ENCODE results near the gene CHMP6.
A peak's percentile ranks its signal among the peaks of the same experiment; 100 is the strongest.

The CHMP6 gene

DNA sequence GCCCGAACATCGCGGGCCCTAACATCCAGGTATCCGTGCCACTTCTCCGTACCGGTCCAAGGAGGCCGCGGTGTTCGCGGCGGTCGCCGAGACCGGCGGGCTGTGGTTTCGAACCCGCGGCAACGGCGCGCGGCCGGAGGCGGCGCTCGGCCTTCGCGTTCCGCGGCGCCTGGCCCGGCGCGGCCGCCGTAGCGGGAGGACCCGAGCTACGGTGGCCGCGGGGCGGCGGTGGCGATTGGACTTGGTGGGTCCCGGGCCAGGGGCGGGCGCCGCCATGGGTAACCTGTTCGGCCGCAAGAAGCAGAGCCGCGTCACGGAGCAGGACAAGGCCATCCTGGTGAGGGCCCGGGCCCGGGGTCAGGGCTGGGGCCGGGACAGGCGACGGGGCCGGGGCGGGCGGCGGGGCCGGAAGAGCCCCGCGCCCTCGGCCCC lies at the start of gene CHMP6:
CHMP6 (plus strand) TSS at position 197 of the 432 bp plus-strand sequence; CDS start at position 275, 78 bp downstream.
- DNase-seq = peak; percentile 89

DNA sequence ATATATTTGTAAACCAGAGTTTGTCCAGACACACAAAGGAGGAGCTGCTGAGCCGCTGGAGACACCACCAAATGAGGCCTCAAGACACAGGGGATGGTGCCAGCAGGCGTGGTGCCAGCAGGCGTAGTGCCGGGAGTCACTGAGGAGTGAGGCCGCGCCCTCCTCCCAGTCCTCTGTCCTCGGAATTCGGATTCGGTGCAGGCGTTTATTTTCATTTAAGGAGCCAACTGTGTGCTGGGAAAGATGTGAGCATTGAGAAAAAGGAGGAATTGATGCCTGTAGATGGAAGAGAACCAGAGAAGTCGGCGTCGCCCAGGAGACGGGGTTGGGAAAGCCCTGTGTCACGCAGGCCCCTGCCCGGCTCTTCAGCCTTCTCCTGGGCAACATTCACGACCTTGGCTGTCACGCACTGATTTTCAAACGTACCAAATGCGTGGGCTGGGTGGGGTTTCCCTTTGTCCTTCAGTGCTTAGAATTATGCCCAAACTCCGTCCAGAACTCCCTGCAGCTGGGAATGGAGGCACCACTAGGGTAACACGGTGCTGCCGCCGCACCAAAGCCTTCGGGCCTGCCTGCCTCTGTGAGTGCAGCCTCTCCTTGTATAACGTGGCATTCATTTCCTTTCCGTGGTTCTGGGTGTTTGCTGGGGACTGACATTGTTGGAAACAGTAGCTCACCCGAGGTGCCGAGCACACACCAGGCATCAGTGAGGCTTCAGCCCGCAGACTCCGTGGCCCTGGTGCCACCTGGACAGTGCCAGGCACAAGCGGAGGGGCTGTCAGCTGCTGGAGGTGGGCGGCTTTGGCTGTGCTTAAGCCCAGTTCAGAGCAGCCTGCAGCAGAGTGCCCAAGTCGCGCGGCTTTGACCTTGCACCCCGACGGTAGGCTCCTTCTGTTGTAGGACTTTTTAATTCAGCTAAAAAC lies 49.0 kb upstream of the CHMP6 start:
- DNase-seq = peak; percentile 61

- DNase-seq = no peak
Measured at GRCh38 chr17:80943346-80944145, 48.1 kb upstream of the CHMP6 start.

DNA sequence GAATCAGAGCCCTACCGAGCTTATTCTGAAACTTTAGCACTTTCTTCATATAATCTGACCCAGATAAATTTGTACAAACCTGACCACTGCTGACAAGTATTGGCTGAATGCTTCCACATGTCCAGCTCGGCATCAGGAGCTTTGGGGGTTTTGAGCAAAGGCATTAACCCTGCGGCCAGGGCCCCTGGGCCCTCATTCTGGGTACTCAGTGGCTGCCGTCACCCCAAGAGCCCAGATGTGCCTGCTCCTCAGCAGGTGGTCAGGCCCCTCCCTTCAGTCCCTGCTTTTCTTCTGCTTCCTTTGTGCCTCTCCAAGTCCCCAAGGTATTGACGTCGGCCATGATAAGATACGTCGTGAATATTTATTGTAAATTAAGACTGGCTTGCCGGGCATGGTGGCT lies 47.3 kb upstream of the CHMP6 start:
- no peak for DNase-seq

- DNase-seq = no peak
Measured at GRCh38 chr17:80945736-80946135, 45.9 kb upstream of the CHMP6 start.

- DNase-seq = no peak
Measured at GRCh38 chr17:80946449-80946848, 45.2 kb upstream of the CHMP6 start.

DNA sequence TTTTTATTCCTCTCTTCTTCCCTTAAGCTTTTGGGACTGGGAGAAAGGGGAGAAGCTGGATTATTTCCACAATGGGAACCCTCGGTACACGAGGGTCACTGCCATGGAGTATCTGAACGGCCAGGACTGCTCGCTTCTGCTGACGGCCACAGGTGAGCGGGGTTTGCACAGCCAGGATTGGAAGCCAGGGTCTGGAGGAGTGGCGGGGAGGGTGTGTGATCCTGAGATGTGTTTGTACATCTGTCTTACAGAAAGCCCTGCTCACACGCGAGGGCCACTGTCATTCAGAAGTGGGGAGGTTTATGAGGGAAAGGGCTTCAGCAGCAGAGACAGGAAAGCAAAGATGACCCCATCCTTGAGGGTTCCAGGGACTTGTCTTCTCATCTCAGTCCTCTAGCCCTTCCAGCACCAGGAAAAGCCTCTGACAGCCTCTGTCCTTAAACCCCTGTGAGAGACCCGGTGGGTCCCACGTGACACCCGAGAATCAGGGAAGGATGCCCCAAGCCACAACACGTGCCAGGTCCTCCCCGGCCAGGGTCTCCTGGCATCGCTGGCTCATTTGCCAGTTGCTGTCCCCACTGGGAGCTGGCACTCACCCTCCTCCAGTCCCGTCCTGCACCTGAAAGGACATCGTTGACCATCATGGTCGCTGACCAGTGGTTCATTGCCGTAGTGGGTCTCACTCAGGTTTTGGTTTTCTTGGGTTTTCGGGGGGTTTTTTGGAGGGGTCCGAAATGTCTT lies 44.3 kb upstream of the CHMP6 start:
- no peak for DNase-seq

DNA sequence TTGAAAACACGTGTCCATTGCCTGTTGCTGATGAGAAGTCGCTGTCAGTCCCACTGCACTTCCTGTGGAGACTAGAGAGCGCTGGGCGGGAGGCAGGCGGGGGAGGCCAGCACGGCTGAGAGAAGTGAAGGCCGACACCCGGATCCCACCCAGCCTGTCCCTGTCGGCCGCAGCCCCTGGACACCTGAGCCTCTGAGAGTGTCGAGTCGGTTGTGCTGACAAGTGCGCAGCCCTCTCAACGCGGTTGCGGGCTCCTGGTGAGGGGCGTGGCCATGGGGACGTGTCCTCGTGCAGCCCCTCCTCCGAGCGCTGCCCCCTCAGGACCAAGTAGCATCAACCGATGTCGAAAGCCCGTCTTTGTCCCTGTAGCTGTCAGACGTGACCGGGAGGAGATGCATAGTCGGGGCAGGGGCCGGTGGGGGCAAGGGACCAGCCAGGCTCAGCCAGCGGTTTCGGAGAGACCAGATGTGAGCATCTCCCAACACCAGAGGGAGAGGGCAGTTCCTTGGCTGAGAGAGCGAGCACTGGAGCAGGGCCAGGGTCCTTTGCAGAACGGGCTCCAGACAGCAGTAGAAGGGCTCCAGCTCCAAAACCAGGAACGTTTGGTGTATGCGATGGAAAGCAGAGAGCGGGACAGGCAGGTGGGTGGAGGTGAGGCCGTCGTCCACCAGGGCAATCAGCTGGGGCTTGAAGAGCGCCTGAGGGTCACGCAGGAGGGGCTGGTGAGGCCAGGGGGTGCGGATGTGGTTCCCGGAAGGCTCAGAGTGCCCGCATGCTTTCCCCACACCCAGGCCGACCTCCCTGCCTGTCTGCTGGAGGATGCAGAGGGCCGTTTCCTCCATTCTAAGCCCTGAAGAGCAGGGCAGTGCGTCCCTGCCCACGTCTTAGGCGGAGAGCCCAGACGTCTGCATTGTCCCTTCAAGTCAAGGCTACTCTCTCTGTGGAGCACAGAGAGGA lies 43.3 kb upstream of the CHMP6 start:
- DNase-seq = no peak

GRCh38 chr17:80948976-80949450 lies 42.6 kb upstream of the CHMP6 start:
- no peak for DNase-seq

- no peak for DNase-seq
Measured at GRCh38 chr17:80949451-80950421, 41.9 kb upstream of the CHMP6 start.

DNA sequence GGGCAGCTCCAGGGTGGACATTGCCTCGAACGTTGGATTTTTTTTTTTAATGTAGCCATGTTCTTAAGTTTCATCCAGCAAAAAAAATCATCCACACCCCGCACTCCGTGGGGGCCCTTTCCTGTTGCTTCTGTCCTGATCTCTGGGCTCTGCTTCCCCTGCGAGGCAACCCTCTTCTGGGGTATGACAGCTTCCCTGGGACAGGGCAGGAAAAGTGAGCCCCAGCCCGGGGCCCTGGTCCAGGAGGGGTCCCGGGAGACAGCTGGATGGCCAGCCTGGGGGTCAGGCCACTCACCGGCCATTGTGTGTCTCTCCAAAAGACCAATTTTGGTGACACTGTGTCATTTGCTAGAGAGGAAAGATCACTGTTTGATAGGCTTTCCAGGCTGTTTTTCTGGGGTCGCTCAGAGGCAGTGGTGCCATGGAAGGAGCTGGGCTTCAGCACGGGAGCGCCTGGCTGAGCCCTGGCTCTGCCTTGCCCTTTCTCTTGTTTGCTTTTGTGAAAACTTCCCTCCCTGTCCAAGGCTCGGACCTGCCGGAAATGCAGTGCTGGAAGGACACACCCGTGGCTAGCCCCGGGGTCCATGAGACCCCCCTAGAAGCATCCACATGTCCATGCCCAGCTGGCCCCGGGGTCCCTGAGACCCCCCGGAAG lies 41.0 kb upstream of the CHMP6 start:
- DNase-seq = no peak

DNA sequence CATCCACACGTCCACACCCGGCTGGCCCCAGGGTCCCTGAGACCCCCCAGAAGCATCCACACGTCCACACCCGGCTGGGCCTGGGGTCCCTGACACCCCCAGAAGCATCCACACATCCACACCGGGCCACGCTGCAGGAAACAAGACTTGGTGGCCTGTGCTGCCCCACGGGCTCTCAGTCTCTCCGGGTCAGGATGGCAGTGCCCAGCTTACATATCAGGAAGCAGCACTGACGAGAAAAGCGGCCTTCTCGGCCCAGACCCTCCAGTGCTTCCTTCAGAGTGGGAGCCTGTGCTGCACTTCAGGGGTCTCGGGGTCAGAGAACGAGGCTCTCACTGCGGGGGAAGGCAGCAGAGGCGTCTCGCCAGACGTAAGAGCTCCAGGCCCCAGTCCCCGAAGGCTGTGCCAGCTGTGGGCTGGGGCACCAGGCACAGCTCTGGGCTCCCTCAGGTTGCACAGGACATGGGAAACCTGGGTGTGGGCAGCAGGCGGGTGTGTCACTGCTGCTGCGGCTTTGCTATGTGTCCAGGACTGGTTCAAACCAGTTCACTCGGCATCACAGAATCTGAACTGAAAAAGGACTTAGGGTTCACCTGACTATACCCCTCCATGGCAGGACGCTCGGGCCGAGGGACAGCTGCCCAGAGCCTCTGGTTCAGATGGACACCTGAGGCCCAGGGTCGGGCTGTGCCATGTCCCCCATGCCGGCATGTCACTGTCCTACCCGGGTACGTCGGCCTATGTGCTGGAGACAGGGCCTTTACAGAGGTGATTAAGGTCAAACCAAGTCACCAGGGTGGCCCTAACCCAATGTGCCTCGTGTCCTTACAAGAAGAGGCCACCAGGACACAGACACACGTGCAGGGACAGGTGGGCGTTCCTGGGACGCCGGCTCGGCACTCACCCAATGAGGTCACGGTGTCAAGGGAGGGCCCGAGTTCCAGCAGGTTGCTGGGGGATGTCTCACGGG lies 40.2 kb upstream of the CHMP6 start:
- no peak for DNase-seq

DNA sequence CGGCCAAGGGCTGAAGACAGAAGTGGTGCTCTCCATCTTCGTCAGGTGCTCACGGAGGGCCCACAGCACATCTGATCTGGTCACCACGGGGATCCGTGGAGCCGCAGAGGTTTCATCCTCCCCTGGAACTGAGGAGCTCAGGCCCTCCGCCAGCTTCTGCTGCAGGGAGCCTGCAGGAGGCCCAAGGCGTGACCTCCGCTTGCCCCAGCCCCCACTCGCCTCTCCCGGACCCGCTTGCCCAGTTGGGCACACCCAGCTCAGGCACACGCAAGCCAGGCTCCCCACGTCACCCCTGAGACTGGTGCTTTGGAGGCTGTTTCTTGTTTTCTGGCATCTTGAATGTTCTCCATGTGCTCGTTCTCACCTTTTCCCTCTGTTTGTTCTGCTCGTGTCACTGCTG lies 39.4 kb upstream of the CHMP6 start:
- no peak for DNase-seq

- DNase-seq = no peak
Measured at GRCh38 chr17:80953471-80954315, 37.9 kb upstream of the CHMP6 start.

- DNase-seq = no peak
Measured at GRCh38 chr17:80955078-80955477, 36.6 kb upstream of the CHMP6 start.

- no peak for DNase-seq
Measured at GRCh38 chr17:80955671-80956280, 35.9 kb upstream of the CHMP6 start.
